HEK293T (cell line): ENCODE data around the gene CPNE2.

Source experiments
- CTCF ChIA-PET: fragments of 350-600 bp; formaldehyde crosslinking; extraction: SDS; loops from one replicate; lab custom pipeline; 2021; ENCODE audit warnings: antibody characterized with exemption, inconsistent platforms; lab: Yijun Ruan, JAX
- POLR2A ChIA-PET: fragments of 350-600 bp; formaldehyde crosslinking; extraction: SDS; loops from one replicate; lab custom pipeline; 2020; ENCODE audit warnings: antibody characterized with exemption, inconsistent platforms; lab: Yijun Ruan, JAX
- DNase-seq: peaks from one replicate; pipeline ENCODE4 v3.0.0; 2012; ENCODE audit warnings: mixed read lengths; ENCODE audit errors: extremely low spot score
- ARNT ChIP-seq: fragments of 450-650 bp; IDR thresholded peaks from 2 replicates; pipeline ENCODE4 v1.6.1; 2017; ENCODE audit warnings: mild to moderate bottlenecking
- BHLHE40 ChIP-seq: fragments of 450-650 bp; IDR thresholded peaks from 2 replicates; pipeline ENCODE4 v1.6.1; 2016; ENCODE audit warnings: mild to moderate bottlenecking, moderate library complexity, borderline replicate concordance
- CTBP1 ChIP-seq: fragments of 450-650 bp; IDR thresholded peaks from 2 replicates; pipeline ENCODE4 v1.6.1; 2016; ENCODE audit warnings: borderline replicate concordance
- ELF4 ChIP-seq: fragments of 450-650 bp; IDR thresholded peaks from 2 replicates; pipeline ENCODE4 v1.6.1; 2017; ENCODE audit warnings: antibody characterized with exemption
- FOXA1 ChIP-seq: fragments of 450-650 bp; IDR thresholded peaks from 2 replicates; pipeline ENCODE4 v1.6.1; 2016; ENCODE audit warnings: mild to moderate bottlenecking
- FOXK2 ChIP-seq: fragments of 450-650 bp; IDR thresholded peaks from 2 replicates; pipeline ENCODE4 v1.6.1; 2016; ENCODE audit warnings: mild to moderate bottlenecking
- FOXM1 ChIP-seq: fragments of 450-650 bp; IDR thresholded peaks from 2 replicates; pipeline ENCODE4 v1.6.1; 2017; ENCODE audit warnings: mild to moderate bottlenecking, borderline replicate concordance
- HDGF ChIP-seq: fragments of 450-650 bp; IDR thresholded peaks from 2 replicates; pipeline ENCODE4 v1.6.1; 2017; ENCODE audit warnings: antibody characterized with exemption, borderline replicate concordance
- L3MBTL2 ChIP-seq: fragments of 450-650 bp; conservative IDR thresholded peaks from 2 replicates; pipeline ENCODE4 v1.6.1; 2016; ENCODE audit warnings: mild to moderate bottlenecking
- LEF1 ChIP-seq: fragments of 450-650 bp; IDR thresholded peaks from 2 replicates; pipeline ENCODE4 v1.6.1; 2017; ENCODE audit warnings: mild to moderate bottlenecking, borderline replicate concordance
- NFRKB ChIP-seq: fragments of 450-650 bp; IDR thresholded peaks from 2 replicates; pipeline ENCODE4 v1.6.1; 2016; ENCODE audit warnings: mild to moderate bottlenecking, moderate library complexity
- SP1 ChIP-seq: fragments of 450-650 bp; IDR thresholded peaks from 2 replicates; pipeline ENCODE4 v1.6.1; 2017
- SUZ12 ChIP-seq: fragments of 450-650 bp; IDR thresholded peaks from 2 replicates; pipeline ENCODE4 v1.6.1; 2016; ENCODE audit warnings: mild to moderate bottlenecking
- TARDBP ChIP-seq: fragments of 450-650 bp; IDR thresholded peaks from 2 replicates; pipeline ENCODE4 v1.6.1; 2016
- ZNF384 ChIP-seq: fragments of 450-650 bp; IDR thresholded peaks from 2 replicates; pipeline ENCODE4 v1.6.1; 2016
- TF ChIP-seq, protein P1 (sequence below): fragments of 450-650 bp; IDR thresholded peaks from 2 replicates; pipeline ENCODE4 v1.6.1; 2016

Gene CPNE2

DNA sequence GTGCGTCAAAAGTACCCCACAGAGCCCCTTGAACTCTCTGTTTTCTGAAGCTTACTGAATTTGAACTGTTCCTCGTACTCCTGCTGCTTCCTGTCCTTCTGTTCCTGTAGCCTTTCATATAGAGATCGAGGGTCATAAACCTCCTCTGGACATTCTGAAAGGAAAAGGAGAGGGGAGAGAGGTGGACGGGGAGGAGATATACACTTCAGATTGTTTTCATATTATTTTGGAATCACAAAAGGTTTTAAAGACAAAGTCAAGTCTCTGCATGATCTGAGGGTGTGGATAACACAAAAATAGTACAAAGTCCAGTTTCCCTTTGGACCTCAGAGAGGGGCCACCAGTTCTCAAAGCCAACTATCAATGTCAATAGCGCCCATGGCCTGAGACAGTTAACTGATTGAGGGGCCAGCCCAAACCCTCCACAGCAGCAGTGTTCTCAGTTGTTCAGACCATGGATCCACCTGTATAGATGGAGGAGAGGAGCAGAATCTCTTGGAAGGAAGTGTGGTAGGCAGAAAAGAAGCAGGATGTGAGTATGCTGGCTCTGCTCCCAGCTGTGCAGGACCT is 80.4 kb downstream of the CPNE2 start:
- no peak for DNase-seq
- ChIA-PET CTCF (interaction anchor here (1.0 kb wide), 1 partner anchor 79 kb away, joined by 3 read pairs; no protein-coding TSS in a partner anchor), POLR2A (interaction anchor here (1.8 kb wide), 1 partner anchor 13 kb away, joined by 5 read pairs; the partner anchor contains the start of genes PSME3IP1 and RSPRY1)
- TF ChIP-seq LEF1 (no peak), TARDBP (no peak), L3MBTL2 (no peak), FOXA1 (no peak), ARNT (no peak), FOXM1 (no peak), ELF4 (no peak), FOXK2 (no peak), SP1 (no peak), CTBP1 (no peak), ZNF384 (no peak), HDGF (no peak), SUZ12 (no peak), BHLHE40 (no peak), NFRKB (no peak)
- TF ChIP-seq, protein P1, sequence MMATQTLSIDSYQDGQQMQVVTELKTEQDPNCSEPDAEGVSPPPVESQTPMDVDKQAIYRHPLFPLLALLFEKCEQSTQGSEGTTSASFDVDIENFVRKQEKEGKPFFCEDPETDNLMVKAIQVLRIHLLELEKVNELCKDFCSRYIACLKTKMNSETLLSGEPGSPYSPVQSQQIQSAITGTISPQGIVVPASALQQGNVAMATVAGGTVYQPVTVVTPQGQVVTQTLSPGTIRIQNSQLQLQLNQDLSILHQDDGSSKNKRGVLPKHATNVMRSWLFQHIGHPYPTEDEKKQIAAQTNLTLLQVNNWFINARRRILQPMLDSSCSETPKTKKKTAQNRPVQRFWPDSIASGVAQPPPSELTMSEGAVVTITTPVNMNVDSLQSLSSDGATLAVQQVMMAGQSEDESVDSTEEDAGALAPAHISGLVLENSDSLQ: no peak

DNA sequence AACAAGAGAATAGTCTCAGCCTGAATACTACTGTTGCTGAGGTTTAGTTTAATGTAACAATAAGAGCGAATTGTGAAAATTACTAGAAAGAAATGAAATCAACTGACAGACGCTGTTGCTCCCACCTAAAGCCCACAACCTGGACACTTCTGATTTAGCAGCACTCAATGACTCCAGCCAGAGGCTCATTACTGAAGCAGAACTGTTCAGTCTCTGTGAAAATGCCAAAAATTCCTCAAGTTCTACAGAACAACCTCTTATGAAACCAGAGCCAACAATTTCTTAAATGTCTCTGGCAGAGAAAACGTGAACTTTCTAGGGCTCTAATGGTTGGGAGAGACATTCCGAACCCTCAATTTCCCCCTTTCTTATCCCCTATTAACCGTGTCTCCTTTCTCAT is 83.5 kb downstream of the CPNE2 start:
- TF ChIP-seq LEF1 (no peak), CTBP1 (no peak), SUZ12 (no peak), L3MBTL2 (no peak), FOXA1 (no peak), HDGF (no peak), ZNF384 (no peak), TARDBP (no peak)
- CTCF ChIA-PET: interaction anchor here (0.6 kb wide), 1 partner anchor 502 kb away, joined by 6 read pairs; no protein-coding TSS in a partner anchor
- POLR2A ChIA-PET: interaction anchor here (1.5 kb wide), 1 partner anchor 10 kb away, joined by 5 read pairs; the partner anchor contains the start of genes PSME3IP1 and RSPRY1
- no peak for DNase-seq

DNA sequence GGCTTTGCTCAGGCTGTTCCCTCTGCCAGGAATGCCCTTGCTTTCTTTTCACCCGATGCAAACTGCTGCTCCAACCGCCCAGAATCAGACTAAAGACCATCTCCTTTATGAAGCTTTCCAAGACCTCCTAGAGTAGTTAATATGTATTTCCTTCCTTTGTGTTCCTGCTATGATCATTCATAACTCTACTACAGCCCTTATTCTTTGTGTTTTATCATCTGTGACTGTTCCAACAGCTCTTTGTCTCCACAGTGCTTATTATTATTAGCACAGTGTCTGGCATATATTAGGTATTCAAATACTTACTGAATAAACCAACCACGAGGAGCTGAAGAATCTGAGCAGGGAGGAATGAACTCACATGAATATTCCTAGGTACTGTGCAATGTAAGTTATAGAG is 85.8 kb downstream of the CPNE2 start:
- CTCF ChIA-PET: interaction anchor here (0.7 kb wide), 1 partner anchor 16 kb away, joined by 3 read pairs; no protein-coding TSS in a partner anchor
- no peak for DNase-seq
- POLR2A ChIA-PET: no interaction called here
- no peak for TF ChIP-seq ZNF384

DNA sequence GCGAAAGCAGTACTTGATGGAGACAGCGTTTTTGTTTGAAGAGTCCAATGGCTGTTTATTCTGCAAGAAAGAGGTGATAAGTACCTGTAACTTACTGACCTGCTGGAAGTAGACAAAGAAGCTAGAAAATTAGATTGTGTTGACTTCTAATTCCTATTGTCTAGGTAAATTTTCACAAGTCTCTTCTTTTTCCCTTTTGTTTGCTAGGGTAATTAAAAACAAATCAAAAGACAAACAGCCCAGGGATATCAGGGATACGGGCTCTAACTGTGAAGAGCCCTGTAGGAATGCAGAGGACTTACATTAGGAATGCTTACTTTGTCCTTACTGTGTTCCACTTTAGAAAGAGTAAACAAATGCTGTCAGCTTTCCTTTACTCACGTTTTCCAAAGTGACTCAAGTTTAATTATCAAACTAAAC is 86.4 kb downstream of the CPNE2 start:
- TF ChIP-seq HDGF (no peak), FOXA1 (no peak), SP1 (no peak), L3MBTL2 (no peak), BHLHE40 (no peak), FOXK2 (no peak), TARDBP (no peak), ARNT (no peak), NFRKB (no peak)
- TF ChIP-seq, protein P1: no peak
- ChIA-PET CTCF (interaction anchor here (0.7 kb wide), 1 partner anchor 16 kb away, joined by 3 read pairs; no protein-coding TSS in a partner anchor), POLR2A (no interaction called here)
- DNase-seq: no peak

DNA sequence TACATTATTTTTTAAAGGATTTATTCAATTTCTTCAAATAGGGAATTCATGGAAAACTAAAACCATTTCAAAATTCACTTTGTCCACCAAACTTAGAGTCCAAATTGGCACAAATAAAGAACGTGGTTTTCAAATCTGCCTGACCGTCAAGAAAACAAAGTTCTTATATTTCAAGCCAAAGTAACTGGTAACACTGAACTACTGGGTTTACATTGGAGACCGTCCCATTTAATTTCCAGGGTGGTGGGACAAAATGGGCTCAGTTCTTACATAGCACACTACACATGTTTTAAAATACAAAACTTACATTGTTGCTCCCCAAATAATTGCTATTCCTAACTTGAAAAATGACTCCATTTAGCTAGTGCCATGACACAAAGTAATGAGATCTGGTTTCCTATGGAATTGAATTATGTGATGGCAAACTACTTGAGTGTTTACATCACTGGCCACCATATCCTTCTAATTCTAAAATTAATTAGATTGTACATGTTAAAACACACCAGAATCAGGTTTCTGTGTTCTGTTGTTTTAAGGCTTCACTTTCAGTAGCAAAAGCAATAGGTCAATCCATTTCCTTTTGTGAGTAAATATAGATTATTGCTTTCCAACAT is 86.9 kb downstream of the CPNE2 start:
- CTCF ChIA-PET: no interaction called here

DNA sequence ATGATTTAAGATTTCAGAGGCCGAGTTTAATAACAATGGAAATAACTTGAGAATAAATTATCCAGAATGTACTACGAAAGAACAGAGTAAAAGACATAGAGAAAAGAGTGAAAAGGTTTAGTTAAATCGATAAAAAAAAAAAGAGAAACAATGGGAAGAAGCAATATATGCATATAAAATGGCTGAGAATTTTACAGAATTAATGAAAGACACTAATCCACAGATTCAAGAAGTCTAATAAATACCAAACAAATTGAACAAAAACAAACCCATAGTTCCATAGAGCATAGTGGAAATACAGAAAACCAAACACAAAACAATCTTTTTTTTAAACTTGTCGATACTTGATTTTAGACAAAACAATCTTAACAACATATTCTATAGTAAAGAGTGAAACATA is 91.7 kb downstream of the CPNE2 start:
- no peak for DNase-seq
- TF ChIP-seq ELF4 (no peak), FOXA1 (no peak), ARNT (no peak), FOXM1 (no peak), FOXK2 (no peak), TARDBP (no peak), NFRKB (no peak), HDGF (no peak), CTBP1 (no peak), L3MBTL2 (no peak), ZNF384 (no peak), SUZ12 (no peak), SP1 (no peak), BHLHE40 (no peak), LEF1 (no peak)
- TF ChIP-seq, protein P1: no peak
- CTCF ChIA-PET: no interaction called here
- POLR2A ChIA-PET: no interaction called here

More for the DNA sequence above, 86.9 kb downstream of the CPNE2 start:
- TF ChIP-seq L3MBTL2: no peak
- TF ChIP-seq CTBP1: no peak
- TF ChIP-seq, protein P1: no peak
- no peak for TF ChIP-seq TARDBP
- no peak for TF ChIP-seq FOXM1
- TF ChIP-seq NFRKB: no peak
- no peak for TF ChIP-seq HDGF
- no peak for DNase-seq
- POLR2A ChIA-PET: no interaction called here
